DLD1 (cell line): ENCODE results near the gene DDX4.
"Not testable (repeated sequence)": the region's sequence is repeated elsewhere in the genome, so short reads cannot be mapped to it uniquely, and the experiment has no call there.

ENCODE experiments used
- in situ Hi-C: cut with HindIII; loops from 2 replicates; pipeline ENCODE4 v1.10.0; 2017; ENCODE audit warnings: low sequenced_read_pairs

Gene DDX4

DNA sequence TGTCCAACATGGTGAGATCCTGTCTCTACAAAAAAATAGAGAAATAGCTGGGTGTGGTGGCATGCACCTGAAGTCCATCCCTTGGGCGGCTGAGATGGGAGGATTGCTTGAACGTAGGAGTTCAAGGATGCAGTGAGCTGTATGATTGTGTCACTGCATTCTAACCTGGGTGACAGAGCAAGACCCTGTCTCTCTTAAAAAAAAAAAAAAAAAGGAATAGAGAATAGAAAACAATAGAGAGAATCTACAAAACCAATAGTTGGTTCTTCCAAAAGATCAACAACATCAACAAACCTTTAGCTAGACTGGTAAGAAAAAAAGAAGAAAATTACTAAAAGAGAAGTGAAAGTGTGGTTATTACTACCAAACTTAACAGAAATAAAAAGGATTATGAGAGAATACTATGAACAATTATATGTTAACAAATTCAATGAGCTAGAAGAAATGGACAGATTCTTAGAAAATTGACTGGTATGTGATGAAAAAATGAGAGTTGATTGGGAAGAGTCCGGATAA, 17.6 kb upstream of the DDX4 start:
- in situ Hi-C loops: no loop called here

DNA sequence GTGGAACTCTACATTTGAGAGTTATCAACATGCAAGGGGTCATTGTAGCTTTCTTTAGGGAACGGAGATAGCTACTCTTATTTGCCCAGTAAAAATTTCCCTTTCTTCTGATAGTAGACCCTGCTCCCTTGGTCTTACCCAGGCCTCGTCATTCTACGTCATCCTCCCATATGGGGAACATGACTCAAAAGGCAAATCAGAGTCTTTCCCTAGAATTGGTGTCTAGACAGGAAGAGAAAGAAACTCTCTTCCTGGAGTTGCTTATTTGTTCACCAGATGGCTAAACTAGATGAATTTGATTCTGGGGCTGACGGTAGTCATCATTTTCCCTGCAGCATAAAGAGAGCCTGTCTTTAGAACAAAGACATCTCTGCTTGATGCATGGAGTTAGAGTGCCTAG, 13.6 kb upstream of the DDX4 start:
- in situ Hi-C loops: no loop called here

DNA sequence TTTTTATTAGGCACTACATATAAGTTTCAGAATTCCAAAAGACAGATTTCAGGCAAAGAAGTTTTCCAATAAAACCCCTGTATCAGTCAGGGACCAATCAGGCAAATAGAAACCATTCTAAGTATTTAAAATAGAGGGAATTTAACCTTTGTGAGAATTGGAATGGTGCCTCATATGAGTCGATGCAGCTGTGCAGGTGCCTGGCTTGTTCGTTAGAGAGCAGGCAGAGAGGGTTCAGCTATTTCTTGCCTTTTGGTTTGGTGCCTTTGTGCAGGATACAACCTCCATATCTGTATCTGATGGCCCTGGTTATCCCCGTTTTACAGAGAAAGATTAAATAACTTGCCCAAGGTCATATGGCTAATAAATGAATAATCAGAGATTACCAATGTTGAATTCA, 6.0 kb upstream of the DDX4 start:
- in situ Hi-C loops: no loop called here

DNA sequence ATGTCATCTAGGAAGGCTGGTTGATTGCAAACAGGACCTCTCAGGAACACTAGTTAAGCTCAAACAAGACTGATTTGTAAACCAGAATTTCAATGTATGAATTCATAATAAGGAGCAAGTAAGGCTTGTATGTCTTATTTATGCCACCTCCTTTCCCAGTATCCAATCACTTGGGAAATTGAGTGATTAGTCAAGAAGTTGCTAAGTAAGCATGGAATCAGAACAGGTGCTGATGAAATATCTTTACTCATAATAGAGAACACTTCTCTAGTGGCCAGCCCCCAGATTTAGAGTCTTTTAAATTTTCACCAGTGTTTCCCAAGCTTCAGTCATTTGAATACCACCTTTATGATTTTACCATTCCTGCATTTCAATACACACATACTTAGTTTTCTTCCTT, 5.3 kb upstream of the DDX4 start:
- in situ Hi-C loops: no loop called here

DNA sequence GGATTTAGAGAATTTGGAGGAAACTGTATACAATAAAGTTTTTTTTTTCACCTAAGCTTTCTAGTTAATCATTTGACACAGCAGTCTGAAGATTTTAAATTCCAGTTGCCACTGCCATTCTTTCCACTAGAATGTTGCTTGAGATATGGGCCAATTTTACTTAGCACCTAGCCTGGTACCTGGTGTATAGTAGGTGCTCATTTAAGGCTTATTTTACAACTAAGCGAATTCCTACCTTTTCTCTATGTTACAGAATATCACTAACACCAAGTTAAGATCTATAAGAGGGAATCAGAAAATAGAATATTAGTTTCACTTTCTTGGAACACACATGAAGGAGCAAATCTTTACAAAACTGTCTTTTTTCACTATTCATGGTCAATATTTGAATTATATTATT, 3.2 kb upstream of the DDX4 start:
- in situ Hi-C loops: no loop called here

DNA sequence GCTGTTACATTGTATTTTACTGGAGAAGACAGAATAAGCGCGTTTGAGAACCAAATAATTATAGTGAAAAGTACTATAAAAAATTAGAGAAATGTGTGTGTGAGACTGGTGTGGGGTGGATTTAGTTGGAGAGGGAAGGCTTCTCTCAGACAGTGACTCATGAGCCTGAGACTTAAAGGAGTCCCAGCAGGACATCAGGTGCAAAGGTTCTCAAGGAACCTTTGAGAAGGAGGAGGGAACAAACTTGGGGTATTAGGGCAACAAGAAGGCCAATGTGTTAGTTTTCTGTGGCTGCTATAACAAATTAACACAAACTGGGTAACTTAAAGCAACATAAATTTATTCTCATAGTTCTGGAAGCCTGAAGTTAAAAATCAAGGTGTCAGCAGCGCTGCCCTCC, 4.9 kb downstream of the DDX4 start:
- in situ Hi-C loops: no loop called here

DNA sequence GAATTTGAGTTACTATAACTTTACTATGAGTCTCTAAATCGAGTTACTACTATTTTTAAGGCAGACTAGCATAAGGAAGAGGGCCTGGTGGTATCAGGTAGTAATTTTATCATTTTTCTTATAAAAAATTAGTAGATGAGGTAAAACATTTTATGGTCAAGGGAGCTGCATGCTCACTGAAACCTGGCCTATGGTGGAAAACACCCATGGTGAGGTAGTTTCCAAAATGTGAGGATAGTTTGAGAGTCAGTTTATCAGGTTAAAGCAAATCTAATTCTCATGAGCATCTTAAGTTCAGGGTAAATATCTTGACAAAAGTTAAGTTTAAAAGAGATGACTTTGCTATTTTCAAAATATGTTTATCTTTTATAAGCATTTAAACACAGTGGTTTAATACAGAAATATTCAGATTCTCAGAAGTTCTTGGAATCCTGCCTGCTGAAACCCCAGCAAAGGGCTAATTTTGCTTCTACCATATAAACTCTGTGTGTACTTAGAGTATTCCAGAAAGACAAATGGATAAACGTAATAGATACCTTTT, 10.0 kb downstream of the DDX4 start:
- in situ Hi-C loops: no loop called here

DNA sequence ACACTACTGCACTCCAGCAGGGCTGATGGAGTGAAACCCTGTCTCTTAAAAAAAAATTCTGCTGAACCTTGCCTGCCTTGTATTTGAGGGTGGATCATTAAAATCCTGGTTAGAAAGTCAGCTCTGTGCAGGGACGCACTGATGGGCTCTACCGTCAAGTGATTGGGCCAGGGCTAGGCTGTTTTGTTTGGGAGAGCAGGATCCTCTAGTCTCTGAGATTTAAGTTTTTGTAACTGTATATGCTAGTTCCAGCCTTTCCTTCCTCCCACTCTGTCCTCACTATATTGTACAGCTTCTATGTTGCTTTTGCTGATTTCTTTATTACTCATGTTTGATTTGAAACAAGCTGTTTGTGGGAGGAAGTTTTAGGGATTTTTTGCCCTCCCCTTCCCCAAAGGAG, 11.5 kb downstream of the DDX4 start:
- in situ Hi-C loops: no loop called here

DNA sequence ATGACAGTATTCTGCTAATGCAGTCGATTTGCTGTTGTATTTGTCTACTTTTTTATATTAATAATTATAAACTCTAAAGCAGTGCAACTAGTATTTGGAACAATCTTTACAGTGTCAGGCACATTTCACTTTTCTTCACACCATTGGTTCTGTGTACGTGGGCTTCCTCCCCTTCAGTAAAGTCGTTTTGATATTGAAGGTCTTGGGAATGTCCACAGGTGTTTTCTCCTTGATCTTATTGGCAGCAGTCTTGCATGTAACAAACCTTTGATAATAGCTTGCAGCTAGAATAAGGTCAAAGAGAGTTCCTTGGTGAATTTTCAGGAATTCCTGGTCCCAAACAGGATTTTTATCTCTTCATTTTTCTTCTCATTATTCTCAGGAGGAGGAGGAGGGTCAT, 12.2 kb downstream of the DDX4 start:
- in situ Hi-C loops: no loop called here

DNA sequence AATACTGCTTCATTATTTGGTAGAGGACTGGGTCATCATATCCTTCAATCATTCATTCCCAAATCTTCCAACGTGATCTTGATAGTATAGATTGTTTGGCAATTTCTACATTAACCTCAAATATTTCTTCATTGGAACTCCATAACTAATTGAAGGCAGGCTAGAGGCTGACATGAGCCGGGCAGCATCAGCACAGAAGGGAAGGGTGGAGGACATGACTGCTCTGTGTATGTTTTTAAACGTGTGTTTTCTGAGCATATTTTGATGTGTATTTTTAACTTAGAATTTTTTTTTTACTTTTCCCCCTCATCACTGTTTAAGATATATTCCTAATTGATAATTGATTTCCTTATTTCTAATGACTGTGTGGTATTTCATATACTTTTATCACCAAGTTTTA, 12.6 kb downstream of the DDX4 start:
- in situ Hi-C loops: no loop called here

DNA sequence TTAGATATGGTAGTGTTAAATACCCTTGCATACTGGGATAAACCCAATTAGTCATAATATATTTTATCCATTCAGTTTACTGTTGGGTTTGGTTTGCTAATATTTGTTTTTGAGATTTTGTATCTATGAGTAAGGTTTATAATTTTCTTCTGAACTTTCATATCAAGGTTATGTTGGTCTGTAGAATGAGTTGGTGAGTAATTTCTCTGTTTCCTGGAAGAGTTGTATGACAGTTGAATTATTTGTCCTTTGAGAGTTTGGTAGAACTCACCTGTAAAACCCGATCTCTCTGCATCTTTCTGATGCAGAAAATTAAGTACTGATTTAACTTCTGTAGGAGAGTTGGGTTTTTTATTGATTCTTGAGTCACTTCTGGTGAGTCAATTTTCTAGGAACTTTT, 20.4 kb downstream of the DDX4 start:
- in situ Hi-C loops: no loop called here

DNA sequence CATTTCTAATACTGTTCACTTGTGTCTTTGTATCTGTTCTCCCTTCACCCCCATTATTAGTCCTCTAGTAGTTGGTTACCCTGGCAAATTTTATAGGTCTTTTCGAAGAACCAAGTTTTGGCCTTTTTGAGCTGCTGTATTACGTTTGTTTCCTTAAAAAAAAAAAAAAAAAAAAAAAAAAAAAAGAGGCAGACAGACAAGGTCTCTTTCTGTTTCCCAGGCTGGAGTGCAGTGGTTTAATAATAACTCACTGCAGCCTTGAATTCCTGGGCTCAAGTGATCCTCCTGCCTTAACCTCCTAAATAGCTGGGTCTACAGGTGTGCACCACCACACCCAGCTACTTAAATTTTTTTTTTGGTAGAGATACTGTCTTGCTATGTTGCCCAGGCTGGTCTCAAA, 20.9 kb downstream of the DDX4 start:
- in situ Hi-C loops: no loop called here

DNA sequence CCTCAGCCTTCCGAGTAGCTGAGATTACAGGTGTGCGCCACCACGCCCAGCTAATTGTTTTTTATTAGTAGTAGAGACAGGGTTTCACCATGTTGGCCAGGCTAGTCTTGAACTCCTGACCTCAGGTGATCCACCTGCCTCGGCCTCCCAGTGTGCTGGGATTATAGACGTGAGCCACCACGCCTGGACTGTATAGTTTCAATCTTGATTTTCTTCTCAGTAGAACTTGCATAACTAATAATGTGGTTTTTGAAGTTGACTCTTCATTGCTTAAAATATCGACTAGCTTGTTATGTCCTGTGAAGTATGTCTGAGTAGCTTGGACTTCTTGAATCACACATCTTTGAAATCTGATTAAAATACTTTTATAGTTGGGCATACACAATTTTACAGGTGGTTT, 23.9 kb downstream of the DDX4 start:
- in situ Hi-C loops: not testable (repeated sequence)

DNA sequence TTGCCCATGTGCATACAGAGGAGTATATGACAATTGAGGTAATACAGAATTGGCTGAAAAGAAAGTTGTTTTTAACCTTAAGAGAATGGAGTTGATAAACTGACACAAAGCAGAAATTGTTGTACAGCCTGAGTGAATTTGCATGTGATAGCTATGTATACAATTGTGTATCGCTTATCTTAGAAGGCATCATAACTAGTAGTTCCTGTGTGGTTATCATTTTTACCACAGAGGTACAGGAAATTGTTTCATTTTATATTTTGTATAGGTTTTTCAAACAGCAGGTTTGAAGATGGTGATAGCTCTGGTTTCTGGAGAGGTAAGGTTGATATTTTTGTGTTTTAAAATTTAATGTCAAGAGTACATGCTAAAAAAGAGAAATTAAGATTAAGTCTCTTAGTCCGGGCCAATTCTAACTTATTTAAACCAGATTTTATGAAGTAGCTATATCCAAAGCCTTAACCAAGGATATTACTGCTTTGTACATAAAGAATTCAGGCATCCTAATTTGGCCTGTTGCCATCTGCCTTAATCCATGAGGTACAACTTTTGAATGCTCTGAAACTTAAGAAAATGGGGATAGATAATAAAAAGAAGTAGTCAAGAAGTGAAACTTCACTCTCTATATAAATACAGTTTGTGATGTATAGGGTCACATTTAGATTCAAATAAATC, 26.0 kb downstream of the DDX4 start:
- in situ Hi-C loops: no loop called here

DNA sequence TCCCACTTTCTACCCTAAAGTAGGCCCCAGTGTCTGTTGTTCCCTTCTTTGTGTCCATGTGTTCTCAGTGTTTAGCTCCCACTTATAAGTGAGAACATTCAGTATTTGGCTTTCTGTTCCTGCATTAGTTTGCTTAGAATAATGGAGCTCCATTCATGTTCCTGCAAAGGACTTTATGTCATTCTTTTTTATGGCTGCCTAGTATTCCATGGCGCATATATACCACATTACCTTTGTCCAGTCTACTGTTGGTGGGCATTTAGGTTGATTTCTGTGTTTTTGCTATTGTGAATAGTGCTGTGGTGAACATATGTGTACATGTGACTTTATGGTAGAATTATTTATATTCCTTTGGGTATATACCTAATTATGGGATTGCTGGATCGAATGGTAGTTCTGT, 30.4 kb downstream of the DDX4 start:
- in situ Hi-C loops: no loop called here

DNA sequence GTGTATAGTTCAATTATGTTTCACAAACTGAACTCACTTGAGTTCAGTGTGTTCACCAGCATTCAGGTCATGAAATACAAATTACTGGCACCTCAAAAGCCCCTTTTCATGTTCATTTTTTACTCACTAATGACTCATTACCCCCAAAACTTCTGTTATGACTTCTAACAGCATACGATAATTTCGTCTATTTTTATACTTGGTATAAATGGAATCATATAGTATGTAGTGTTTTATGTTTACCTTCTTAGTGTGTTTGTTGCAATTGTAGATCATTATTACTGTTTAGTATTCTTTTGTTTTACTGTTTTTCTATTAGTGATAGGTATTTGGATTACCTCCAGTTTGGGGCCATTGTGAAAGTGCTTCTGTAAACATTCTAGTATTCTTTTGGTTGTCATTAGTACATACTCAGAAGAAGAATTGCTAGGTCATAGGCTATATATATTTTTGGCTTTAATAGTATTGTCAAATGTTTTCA, 33.4 kb downstream of the DDX4 start:
- in situ Hi-C loops: no loop called here

DNA sequence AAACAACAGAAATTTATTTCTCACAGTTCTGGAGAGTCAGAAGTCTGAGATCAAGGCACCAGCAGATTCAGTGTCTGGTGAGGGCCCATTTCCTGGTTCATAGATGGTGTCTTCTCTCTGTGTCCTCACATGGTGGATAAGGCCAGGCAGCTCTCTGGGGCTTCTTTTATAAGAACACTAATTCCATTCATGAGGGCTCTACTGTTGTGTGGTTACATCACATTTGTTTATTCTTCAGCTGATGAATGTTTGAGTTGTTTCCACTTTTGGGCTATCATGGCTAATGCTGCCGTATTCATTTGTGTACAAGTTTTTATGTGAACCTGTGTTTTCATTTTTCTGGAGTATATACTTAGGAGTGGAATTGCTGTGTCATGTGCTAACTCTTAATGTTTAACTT, 35.2 kb downstream of the DDX4 start:
- in situ Hi-C loops: no loop called here

DNA sequence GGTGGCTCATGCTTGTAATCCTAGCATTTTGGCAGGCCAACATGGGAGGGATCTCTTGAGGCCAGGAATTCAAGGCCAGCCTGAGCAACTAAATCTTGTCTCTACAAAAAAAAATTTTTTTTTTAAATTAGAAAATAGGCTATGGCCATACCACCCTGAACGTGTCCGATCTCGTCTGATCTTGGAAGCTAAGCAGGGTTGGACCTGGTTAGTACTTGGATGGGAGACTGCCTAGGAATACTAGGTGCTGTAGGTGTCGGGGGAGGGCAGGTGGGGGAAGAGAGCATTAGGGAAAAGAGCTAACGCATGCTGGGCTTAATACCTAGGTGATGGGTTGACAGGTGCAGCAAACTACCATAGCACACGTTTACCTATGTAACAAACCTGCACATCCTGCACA, 39.5 kb downstream of the DDX4 start:
- in situ Hi-C loops: no loop called here

DNA sequence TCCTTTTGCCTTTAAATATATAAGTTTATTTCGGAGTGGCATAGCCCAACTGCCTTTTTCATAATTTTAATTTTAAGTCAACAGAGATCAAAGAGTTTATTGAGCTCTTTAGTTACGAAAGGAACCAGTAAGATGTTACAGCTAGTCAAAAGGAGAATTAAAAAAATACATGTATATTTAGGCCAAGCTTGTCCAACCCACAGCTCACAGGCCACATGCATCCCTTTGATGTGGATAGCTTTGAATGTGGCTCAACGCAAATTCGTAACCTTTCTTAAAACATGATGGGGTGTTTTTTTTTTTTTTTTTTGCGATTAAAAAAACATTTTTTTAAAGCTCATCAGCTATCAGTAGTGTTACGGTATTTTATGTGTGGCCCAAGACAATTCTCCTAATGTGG, 63.1 kb downstream of the DDX4 start:
- in situ Hi-C loops: no loop called here

DNA sequence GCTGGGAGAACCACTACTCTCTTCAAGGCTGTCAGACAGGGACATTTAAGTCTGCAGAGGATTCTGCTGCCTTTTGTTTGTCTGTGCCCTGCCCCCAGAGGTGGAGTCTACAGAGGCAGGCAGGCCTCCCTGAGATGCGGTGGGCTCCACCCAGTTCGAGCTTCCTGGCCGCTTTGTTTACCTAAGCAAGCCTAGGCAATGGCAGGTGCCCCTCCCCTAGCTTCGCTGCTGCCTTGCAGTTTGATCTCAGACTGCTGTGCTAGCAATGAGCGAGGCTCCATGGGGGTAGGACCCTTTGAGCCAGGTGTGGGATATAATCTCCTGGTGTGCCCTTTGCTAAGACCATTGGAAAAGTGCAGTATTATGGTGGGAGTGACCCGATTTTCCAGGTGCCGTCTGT, 71.0 kb downstream of the DDX4 start:
- in situ Hi-C loops: not testable (repeated sequence)

DNA sequence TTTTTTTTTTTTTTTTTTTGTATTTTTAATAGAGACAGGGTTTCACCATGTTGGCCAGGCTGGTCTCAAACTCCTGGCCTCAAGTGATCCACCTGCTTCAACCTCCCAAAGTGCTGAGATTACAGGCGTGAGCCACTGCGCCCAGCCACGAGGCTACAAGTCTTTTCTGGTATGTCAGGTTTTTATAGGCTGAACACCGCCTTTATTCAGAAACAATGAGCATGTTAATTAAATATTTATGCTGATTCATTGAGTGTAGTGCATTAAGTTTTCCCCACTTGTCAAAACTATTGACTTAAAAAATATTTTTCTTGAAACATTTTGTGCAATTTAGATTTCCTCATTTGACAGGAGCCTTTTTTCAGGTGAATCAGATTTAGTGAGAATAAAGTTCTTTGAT, 78.1 kb downstream of the DDX4 start:
- in situ Hi-C loops: not testable (repeated sequence)

DNA sequence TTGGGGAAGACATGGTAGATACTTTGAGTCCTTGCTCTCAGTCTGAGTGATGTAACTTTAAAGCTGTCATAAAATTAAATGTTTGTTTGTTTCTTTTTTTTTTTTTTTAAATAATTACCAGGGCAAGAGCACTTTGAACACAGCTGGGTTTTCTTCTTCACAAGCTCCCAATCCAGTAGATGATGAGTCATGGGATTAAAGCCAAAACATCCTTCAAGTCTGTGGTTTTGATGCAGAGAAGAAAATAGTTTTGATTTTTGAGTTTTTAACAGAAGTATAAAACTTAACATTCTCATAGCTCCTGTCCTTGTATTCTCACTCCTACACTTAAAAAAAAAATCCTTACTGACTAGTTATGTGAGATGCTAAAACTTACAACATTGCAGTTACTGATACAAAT, 78.5 kb downstream of the DDX4 start:
- in situ Hi-C loops: no loop called here

DNA sequence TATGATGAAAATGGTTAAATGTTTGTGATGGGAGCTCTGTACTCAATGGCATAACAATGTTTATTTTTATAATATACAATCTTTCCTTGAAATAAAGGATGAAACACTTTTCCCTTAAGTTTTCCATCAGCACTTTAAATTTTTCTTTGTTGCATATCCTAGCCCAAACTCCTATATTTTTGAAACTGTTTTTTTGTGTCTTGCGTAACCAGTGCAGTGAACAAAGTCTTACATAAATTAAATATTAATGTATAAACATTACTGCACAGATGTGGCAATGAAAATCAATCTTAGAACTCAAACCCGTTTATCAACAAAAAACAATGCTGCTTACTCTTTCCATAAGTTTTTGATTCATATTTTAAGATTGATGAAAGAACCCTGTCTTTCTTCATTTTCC, 79.2 kb downstream of the DDX4 start:
- in situ Hi-C loops: no loop called here
